SK-N-SH treated with all-trans-retinoic acid at 6 μM for 48 hours (cell line): Measurements from ENCODE around the gene TMEM30B.

Source experiments
- ATAC-seq: fragments of 200-7000 bp; cut with Tn5 transposase; 3 replicates; pipeline ENCODE4 v1.9.1; 2020; ENCODE audit warnings: mild to moderate bottlenecking, moderate library complexity
- ARNTL ChIP-seq: fragments of 450-650 bp; formaldehyde crosslinking; IDR thresholded peaks from 2 replicates; pipeline ENCODE4 v1.5.0; 2020; ENCODE audit warnings: low read depth, mild to moderate bottlenecking, moderate library complexity, borderline replicate concordance
- BACH2 ChIP-seq: fragments of 250-450 bp; sonication (Bioruptor Pico); IDR thresholded peaks from 2 replicates; pipeline ENCODE4 v1.9.0; 2021; ENCODE audit warnings: mild to moderate bottlenecking, borderline replicate concordance
- CSDC2 ChIP-seq: fragments of 250-450 bp; sonication (Bioruptor Pico); IDR thresholded peaks from 2 replicates; pipeline ENCODE4 v1.5.0; 2020; ENCODE audit warnings: mild to moderate bottlenecking, moderate library complexity
- ESRRG ChIP-seq: fragments of 250-450 bp; sonication (Bioruptor Pico); IDR thresholded peaks from 2 replicates; pipeline ENCODE4 v1.6.1; 2021; ENCODE audit warnings: mild to moderate bottlenecking
- GLIS3 ChIP-seq: fragments of 250-450 bp; sonication (Bioruptor Pico); IDR thresholded peaks from 2 replicates; pipeline ENCODE4 v1.5.0; 2020; ENCODE audit warnings: mild to moderate bottlenecking, moderate library complexity
- ISL1 ChIP-seq: fragments of 250-450 bp; sonication (Bioruptor Pico); IDR thresholded peaks from 2 replicates; pipeline ENCODE4 v2.1.2; 2022; ENCODE audit warnings: mild to moderate bottlenecking, moderate library complexity
- OSR1 ChIP-seq: fragments of 250-450 bp; sonication (Bioruptor Pico); IDR thresholded peaks from 2 replicates; pipeline ENCODE4 v1.8.0; 2022; ENCODE audit warnings: moderate library complexity, mild to moderate bottlenecking, inconsistent platforms
- PPARA ChIP-seq: fragments of 250-450 bp; sonication (Bioruptor Pico); IDR thresholded peaks from 2 replicates; pipeline ENCODE4 v1.5.0; 2020; ENCODE audit warnings: mild to moderate bottlenecking, borderline replicate concordance
- RARB ChIP-seq: fragments of 250-450 bp; sonication (Bioruptor Pico); IDR thresholded peaks from 2 replicates; pipeline ENCODE4 v1.8.0; 2021; ENCODE audit warnings: mild to moderate bottlenecking, moderate library complexity
- SNAI2 ChIP-seq: fragments of 250-450 bp; sonication (Bioruptor Pico); IDR thresholded peaks from 2 replicates; pipeline ENCODE4 v1.5.0; 2020; ENCODE audit warnings: mild to moderate bottlenecking, moderate library complexity
- TCF4 ChIP-seq: fragments of 250-450 bp; sonication (Bioruptor Pico); IDR thresholded peaks from 2 replicates; pipeline ENCODE4 v1.8.0; 2021; ENCODE audit warnings: mild to moderate bottlenecking, moderate library complexity, borderline replicate concordance
- TOX ChIP-seq: fragments of 250-450 bp; sonication (Bioruptor Pico); IDR thresholded peaks from 2 replicates; pipeline ENCODE4 v1.8.0; 2021; ENCODE audit warnings: mild to moderate bottlenecking, moderate library complexity, borderline replicate concordance
- ZC3H10 ChIP-seq: fragments of 250-450 bp; sonication (Bioruptor Pico); IDR thresholded peaks from 2 replicates; pipeline ENCODE4 v1.5.1; 2021; ENCODE audit warnings: mild to moderate bottlenecking, moderate library complexity
- ZFP3 ChIP-seq: fragments of 250-450 bp; sonication (Bioruptor Pico); IDR thresholded peaks from 2 replicates; pipeline ENCODE4 v1.5.0; 2020; ENCODE audit warnings: mild to moderate bottlenecking, moderate library complexity
- ZFP30 ChIP-seq: fragments of 450-650 bp; formaldehyde crosslinking; IDR thresholded peaks from 2 replicates; pipeline ENCODE4 v1.5.0; 2022; ENCODE audit warnings: mild to moderate bottlenecking, moderate library complexity
- ZNF565 ChIP-seq: fragments of 450-650 bp; formaldehyde crosslinking; conservative IDR thresholded peaks from 2 replicates; pipeline ENCODE4 v1.5.0; 2020; ENCODE audit warnings: low read depth, mild to moderate bottlenecking, moderate library complexity
- ZNF70 ChIP-seq: fragments of 450-650 bp; formaldehyde crosslinking; IDR thresholded peaks from 2 replicates; pipeline ENCODE4 v1.5.0; 2020; ENCODE audit warnings: mild to moderate bottlenecking, moderate library complexity
- ZNF8 ChIP-seq: fragments of 450-650 bp; formaldehyde crosslinking; IDR thresholded peaks from 2 replicates; pipeline ENCODE4 v1.5.0; 2020; ENCODE audit warnings: mild to moderate bottlenecking, moderate library complexity
- TF ChIP-seq, protein P1 (sequence below): fragments of 250-450 bp; sonication (Bioruptor Pico); IDR thresholded peaks from 2 replicates; pipeline ENCODE4 v1.5.1; 2021; ENCODE audit warnings: mild to moderate bottlenecking, moderate library complexity
- TF ChIP-seq, protein P2 (sequence below): fragments of 250-450 bp; sonication (Bioruptor Pico); IDR thresholded peaks from 2 replicates; pipeline ENCODE4 v1.8.0; 2020; ENCODE audit warnings: mild to moderate bottlenecking, moderate library complexity, borderline replicate concordance
- TF ChIP-seq, protein P3 (sequence below): fragments of 250-450 bp; sonication (Bioruptor Pico); IDR thresholded peaks from 2 replicates; pipeline ENCODE4 v1.5.0; 2020; ENCODE audit warnings: mild to moderate bottlenecking, moderate library complexity
- TF ChIP-seq, protein P4 (sequence below): fragments of 250-450 bp; sonication (Bioruptor Pico); IDR thresholded peaks from 2 replicates; pipeline ENCODE4 v1.8.0; 2021; ENCODE audit warnings: low read depth, mild to moderate bottlenecking, moderate library complexity, borderline replicate concordance
- TF ChIP-seq, protein P5 (sequence below): fragments of 250-450 bp; sonication (Bioruptor Pico); IDR thresholded peaks from 2 replicates; pipeline ENCODE4 v1.5.1; 2020; ENCODE audit warnings: low read depth, mild to moderate bottlenecking, moderate library complexity

Gene TMEM30B

DNA sequence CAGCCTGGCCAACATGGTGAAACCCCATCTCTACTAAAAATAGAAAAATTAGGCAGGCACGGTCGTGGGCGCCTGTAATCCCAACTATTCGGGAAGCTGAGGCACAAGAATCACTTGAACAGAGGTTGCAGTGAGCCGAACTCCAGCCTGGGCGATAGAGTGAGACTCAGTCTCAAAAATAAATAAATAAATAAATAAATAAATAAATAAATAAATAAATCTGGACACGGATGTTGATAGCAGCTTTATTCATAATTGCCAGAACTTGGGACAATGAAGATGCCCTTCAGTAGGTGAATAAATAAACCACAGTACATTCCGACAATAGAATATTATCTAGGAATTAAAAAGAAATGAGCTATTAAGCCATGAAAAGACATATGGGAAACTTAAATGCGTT is 31.1 kb downstream of the TMEM30B start:
- TF ChIP-seq, protein P1, sequence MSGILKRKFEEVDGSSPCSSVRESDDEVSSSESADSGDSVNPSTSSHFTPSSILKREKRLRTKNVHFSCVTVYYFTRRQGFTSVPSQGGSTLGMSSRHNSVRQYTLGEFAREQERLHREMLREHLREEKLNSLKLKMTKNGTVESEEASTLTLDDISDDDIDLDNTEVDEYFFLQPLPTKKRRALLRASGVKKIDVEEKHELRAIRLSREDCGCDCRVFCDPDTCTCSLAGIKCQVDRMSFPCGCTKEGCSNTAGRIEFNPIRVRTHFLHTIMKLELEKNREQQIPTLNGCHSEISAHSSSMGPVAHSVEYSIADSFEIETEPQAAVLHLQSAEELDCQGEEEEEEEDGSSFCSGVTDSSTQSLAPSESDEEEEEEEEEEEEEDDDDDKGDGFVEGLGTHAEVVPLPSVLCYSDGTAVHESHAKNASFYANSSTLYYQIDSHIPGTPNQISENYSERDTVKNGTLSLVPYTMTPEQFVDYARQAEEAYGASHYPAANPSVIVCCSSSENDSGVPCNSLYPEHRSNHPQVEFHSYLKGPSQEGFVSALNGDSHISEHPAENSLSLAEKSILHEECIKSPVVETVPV (CRISPR knock-in tag): no peak
- TF ChIP-seq SNAI2 (CRISPR knock-in tag): no peak
- TF ChIP-seq BACH2 (CRISPR knock-in tag): no peak
- TF ChIP-seq TCF4 (CRISPR knock-in tag): no peak
- TF ChIP-seq, protein P2, sequence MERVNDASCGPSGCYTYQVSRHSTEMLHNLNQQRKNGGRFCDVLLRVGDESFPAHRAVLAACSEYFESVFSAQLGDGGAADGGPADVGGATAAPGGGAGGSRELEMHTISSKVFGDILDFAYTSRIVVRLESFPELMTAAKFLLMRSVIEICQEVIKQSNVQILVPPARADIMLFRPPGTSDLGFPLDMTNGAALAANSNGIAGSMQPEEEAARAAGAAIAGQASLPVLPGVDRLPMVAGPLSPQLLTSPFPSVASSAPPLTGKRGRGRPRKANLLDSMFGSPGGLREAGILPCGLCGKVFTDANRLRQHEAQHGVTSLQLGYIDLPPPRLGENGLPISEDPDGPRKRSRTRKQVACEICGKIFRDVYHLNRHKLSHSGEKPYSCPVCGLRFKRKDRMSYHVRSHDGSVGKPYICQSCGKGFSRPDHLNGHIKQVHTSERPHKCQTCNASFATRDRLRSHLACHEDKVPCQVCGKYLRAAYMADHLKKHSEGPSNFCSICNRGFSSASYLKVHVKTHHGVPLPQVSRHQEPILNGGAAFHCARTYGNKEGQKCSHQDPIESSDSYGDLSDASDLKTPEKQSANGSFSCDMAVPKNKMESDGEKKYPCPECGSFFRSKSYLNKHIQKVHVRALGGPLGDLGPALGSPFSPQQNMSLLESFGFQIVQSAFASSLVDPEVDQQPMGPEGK (CRISPR knock-in tag): no peak
- TF ChIP-seq ZFP3 (CRISPR knock-in tag): no peak
- TF ChIP-seq ISL1 (CRISPR knock-in tag): no peak
- TF ChIP-seq, protein P3, sequence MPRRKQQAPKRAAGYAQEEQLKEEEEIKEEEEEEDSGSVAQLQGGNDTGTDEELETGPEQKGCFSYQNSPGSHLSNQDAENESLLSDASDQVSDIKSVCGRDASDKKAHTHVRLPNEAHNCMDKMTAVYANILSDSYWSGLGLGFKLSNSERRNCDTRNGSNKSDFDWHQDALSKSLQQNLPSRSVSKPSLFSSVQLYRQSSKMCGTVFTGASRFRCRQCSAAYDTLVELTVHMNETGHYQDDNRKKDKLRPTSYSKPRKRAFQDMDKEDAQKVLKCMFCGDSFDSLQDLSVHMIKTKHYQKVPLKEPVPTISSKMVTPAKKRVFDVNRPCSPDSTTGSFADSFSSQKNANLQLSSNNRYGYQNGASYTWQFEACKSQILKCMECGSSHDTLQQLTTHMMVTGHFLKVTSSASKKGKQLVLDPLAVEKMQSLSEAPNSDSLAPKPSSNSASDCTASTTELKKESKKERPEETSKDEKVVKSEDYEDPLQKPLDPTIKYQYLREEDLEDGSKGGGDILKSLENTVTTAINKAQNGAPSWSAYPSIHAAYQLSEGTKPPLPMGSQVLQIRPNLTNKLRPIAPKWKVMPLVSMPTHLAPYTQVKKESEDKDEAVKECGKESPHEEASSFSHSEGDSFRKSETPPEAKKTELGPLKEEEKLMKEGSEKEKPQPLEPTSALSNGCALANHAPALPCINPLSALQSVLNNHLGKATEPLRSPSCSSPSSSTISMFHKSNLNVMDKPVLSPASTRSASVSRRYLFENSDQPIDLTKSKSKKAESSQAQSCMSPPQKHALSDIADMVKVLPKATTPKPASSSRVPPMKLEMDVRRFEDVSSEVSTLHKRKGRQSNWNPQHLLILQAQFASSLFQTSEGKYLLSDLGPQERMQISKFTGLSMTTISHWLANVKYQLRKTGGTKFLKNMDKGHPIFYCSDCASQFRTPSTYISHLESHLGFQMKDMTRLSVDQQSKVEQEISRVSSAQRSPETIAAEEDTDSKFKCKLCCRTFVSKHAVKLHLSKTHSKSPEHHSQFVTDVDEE (CRISPR knock-in tag): no peak
- TF ChIP-seq ESRRG: no peak
- no peak for TF ChIP-seq PPARA (CRISPR knock-in tag)
- TF ChIP-seq GLIS3 (CRISPR knock-in tag): no peak
- TF ChIP-seq RARB (CRISPR knock-in tag): no peak
- TF ChIP-seq ZFP30 (CRISPR knock-in tag): no peak
- TF ChIP-seq OSR1: no peak
- TF ChIP-seq ARNTL (CRISPR knock-in tag): no peak
- TF ChIP-seq ZC3H10 (CRISPR knock-in tag): no peak
- TF ChIP-seq ZNF70 (CRISPR knock-in tag): no peak
- no peak for TF ChIP-seq ZNF565 (CRISPR knock-in tag)
- no peak for TF ChIP-seq TOX (CRISPR knock-in tag)
- no peak for TF ChIP-seq CSDC2
- ATAC-seq: no peak

DNA sequence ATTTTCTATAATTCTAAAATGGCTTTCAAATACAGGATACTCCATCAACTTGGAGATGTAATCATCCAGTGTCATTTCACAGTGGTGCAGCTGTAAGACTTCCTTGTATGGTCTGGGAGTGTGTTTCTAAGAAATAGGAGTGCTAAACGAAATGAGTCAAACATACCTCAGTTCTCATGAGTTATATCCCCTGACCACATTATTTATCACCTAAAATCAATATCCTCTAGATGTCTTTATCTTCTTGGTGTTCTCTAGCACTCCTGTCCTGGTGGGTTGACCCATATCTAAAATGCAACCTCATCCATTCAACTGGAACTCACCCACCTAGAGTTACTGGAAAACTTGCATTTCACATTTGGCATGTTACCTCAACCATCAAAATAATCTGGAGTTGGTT is 33.2 kb downstream of the TMEM30B start:
- TF ChIP-seq ARNTL (CRISPR knock-in tag) (no peak), RARB (CRISPR knock-in tag) (no peak), CSDC2 (no peak), ZFP3 (CRISPR knock-in tag) (no peak)
- ATAC-seq: peak; percentile 10; the same call in 2 of the 3 replicates

DNA sequence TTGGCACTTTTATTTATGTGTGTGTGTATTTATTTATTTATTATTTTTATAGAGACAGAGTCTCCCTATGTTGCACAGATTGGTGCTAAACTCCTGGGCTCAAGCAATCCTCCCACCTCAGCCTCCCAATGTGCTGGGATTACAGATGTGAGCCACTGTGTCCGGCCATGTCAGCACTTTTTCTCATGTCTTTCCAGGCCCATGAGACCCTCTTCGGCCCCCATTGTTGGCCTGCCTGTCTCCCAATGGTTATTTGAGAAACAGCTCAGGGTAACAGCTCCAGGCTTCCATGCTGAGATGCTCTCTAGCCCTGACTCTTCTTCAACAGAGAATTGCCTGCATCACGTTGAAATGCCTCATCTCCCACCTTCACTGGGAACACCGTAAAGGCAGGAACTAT is 34.4 kb downstream of the TMEM30B start:
- TF ChIP-seq PPARA (CRISPR knock-in tag) (no peak), BACH2 (CRISPR knock-in tag) (no peak), ZC3H10 (CRISPR knock-in tag) (no peak), RARB (CRISPR knock-in tag) (no peak), ZFP30 (CRISPR knock-in tag) (no peak), CSDC2 (no peak), ZNF8 (no peak), TOX (CRISPR knock-in tag) (no peak), TCF4 (CRISPR knock-in tag) (no peak), ZNF70 (CRISPR knock-in tag) (no peak), GLIS3 (CRISPR knock-in tag) (no peak), ESRRG (no peak)
- TF ChIP-seq, protein P1 (CRISPR knock-in tag): no peak
- TF ChIP-seq, protein P4, sequence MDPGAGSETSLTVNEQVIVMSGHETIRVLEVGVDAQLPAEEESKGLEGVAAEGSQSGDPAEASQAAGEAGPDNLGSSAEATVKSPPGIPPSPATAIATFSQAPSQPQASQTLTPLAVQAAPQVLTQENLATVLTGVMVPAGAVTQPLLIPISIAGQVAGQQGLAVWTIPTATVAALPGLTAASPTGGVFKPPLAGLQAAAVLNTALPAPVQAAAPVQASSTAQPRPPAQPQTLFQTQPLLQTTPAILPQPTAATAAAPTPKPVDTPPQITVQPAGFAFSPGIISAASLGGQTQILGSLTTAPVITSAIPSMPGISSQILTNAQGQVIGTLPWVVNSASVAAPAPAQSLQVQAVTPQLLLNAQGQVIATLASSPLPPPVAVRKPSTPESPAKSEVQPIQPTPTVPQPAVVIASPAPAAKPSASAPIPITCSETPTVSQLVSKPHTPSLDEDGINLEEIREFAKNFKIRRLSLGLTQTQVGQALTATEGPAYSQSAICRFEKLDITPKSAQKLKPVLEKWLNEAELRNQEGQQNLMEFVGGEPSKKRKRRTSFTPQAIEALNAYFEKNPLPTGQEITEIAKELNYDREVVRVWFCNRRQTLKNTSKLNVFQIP: no peak
- TF ChIP-seq, protein P3 (CRISPR knock-in tag): no peak
- TF ChIP-seq, protein P5, sequence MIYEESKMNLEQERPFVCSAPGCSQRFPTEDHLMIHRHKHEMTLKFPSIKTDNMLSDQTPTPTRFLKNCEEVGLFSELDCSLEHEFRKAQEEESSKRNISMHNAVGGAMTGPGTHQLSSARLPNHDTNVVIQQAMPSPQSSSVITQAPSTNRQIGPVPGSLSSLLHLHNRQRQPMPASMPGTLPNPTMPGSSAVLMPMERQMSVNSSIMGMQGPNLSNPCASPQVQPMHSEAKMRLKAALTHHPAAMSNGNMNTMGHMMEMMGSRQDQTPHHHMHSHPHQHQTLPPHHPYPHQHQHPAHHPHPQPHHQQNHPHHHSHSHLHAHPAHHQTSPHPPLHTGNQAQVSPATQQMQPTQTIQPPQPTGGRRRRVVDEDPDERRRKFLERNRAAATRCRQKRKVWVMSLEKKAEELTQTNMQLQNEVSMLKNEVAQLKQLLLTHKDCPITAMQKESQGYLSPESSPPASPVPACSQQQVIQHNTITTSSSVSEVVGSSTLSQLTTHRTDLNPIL: no peak
- no peak for ATAC-seq
